Hepatocyte (in vitro differentiated cells): ENCODE data around the gene NHSL1. TPM values are rescaled to one million over a fixed set of nuclear protein-coding genes. Genes with fewer than 3 reads are reported as not detected.

Source experiments
- DNase-seq: peaks from one replicate; pipeline ENCODE4 v3.0.0-alpha.2; 2016; ENCODE audit warnings: low spot score
- H2AFZ ChIP-seq: fragments of 200-600 bp; sonication (generic); 2 replicates; pipeline ENCODE4 v1.6.0; 2016; ENCODE audit warnings: antibody characterized with exemption, mild to moderate bottlenecking
- H3K27ac ChIP-seq: fragments of 200-600 bp; sonication (generic); 2 replicates; pipeline ENCODE4 v1.5.1; 2016; ENCODE audit warnings: mild to moderate bottlenecking
- H3K27me3 ChIP-seq: fragments of 200-600 bp; sonication (generic); 2 replicates; pipeline ENCODE4 v1.6.1; 2016
- H3K36me3 ChIP-seq: fragments of 200-600 bp; sonication (generic); replicated peaks from 2 replicates; pipeline ENCODE4 v1.5.1; 2016; ENCODE audit warnings: low read depth; ENCODE audit not compliant: insufficient read depth
- H3K4me1 ChIP-seq: fragments of 200-600 bp; sonication (generic); 2 replicates; pipeline ENCODE4 v1.5.1; 2016; ENCODE audit warnings: mild to moderate bottlenecking, moderate library complexity; ENCODE audit not compliant: insufficient read depth
- H3K4me2 ChIP-seq: fragments of 200-600 bp; sonication (generic); 2 replicates; pipeline ENCODE4 v1.6.0; 2016
- H3K4me3 ChIP-seq: fragments of 200-600 bp; sonication (generic); 2 replicates; pipeline ENCODE4 v1.5.1; 2016; ENCODE audit warnings: mild to moderate bottlenecking
- H3K79me2 ChIP-seq: fragments of 200-600 bp; sonication (generic); 2 replicates; pipeline ENCODE4 v1.6.0; 2017; ENCODE audit warnings: mild to moderate bottlenecking
- H3K9me2 ChIP-seq: fragments of 200-600 bp; sonication (generic); replicated peaks from 2 replicates; pipeline ENCODE4 v1.6.0; 2017; ENCODE audit warnings: mild to moderate bottlenecking; ENCODE audit not compliant: insufficient read depth
- H3K9me3 ChIP-seq: fragments of 200-600 bp; sonication (generic); 2 replicates; pipeline ENCODE4 v1.5.1; 2016; ENCODE audit warnings: low read depth, mild to moderate bottlenecking
- H4K20me1 ChIP-seq: fragments of 200-600 bp; sonication (generic); 2 replicates; pipeline ENCODE4 v1.6.0; 2016; ENCODE audit warnings: mild to moderate bottlenecking; ENCODE audit not compliant: insufficient read depth, poor library complexity, severe bottlenecking
- EZH2 ChIP-seq: fragments of 200-600 bp; sonication (generic); IDR thresholded peaks from 2 replicates; pipeline ENCODE4 v1.6.1; 2016; ENCODE audit warnings: antibody characterized with exemption, mild to moderate bottlenecking, borderline replicate concordance
- EZH2phosphoT487 ChIP-seq: fragments of 200-600 bp; sonication (generic); IDR thresholded peaks from one replicate; pipeline ENCODE4 v1.6.1; 2018; ENCODE audit warnings: antibody characterized with exemption, mild to moderate bottlenecking, low read depth, moderate library complexity; ENCODE audit not compliant: unreplicated experiment, severe bottlenecking
- WGBS: methylation state at CpG from one replicate; pipeline ENCODE4 v1.1.6; 2016; ENCODE audit warnings: low lambda C conversion rate; ENCODE audit errors: missing lambda C conversion rate; 5-methylcytosine and 5-hydroxymethylcytosine counted together
- polyA plus RNA-seq: library from polyadenylated mRNA; unstranded; fragments of >200 nt; fragmentation: Nextera tagmentation; extraction: Ambion mirVana; gene quantifications from 2 replicates; pipeline ENCODE4 v1.2.1, GENCODE V29; 2016
- total RNA-seq: library from RNA; depleted of rRNA; stranded (reverse); fragments of >200 nt; gene quantifications from 2 replicates; pipeline ENCODE4 v1.2.3, GENCODE V29; 2014
- TF ChIP-seq, protein P1 (sequence below): fragments of 200-600 bp; sonication (generic); IDR thresholded peaks from 2 replicates; pipeline ENCODE4 v1.5.1; 2016; ENCODE audit warnings: antibody characterized with exemption, mild to moderate bottlenecking; ENCODE audit not compliant: poor library complexity

Gene NHSL1
- total and polyA plus RNA-seq, 2 experiments from 2014 or later: 39.0 to 58.0 TPM

DNA sequence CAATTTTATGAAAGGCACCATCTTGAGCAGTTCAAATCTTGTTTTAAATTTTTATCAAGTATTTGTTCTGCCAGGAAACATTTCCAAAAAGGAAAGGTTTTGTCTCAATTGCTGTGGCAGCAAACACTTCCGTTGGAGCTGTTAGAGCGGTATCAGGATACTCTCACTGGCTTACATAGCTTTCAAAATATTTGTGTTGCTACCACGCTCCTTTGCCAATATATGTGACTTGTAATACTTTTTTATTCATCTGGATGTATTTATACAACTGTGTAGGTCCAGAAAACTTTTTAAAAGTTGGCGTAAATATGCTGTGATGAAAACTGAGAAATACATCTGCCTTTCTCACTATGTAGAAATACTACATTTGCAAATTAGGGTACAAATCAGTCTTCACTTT is 37.8 kb upstream of the NHSL1 start:
- Histone ChIP-seq H3K9me3 (no peaks in the 10 kb centered on the region), H3K79me2 (peaks cover 81% of the 10 kb centered on the region), H3K4me2 (peak overlapping the region; percentile 56), H3K27me3 (no peaks in the 10 kb centered on the region), H3K9me2 (no peaks in the 10 kb centered on the region), H3K4me1 (peaks cover 64% of the 10 kb centered on the region), H3K27ac (peak overlapping the region; percentile 73), H4K20me1 (no peaks in the 10 kb centered on the region), H3K36me3 (no peaks in the 10 kb centered on the region), H2AFZ (no peak overlapping the region), H3K4me3 (no peak overlapping the region)
- TF ChIP-seq EZH2phosphoT487 (no peak), EZH2 (no peak)
- TF ChIP-seq, protein P1, sequence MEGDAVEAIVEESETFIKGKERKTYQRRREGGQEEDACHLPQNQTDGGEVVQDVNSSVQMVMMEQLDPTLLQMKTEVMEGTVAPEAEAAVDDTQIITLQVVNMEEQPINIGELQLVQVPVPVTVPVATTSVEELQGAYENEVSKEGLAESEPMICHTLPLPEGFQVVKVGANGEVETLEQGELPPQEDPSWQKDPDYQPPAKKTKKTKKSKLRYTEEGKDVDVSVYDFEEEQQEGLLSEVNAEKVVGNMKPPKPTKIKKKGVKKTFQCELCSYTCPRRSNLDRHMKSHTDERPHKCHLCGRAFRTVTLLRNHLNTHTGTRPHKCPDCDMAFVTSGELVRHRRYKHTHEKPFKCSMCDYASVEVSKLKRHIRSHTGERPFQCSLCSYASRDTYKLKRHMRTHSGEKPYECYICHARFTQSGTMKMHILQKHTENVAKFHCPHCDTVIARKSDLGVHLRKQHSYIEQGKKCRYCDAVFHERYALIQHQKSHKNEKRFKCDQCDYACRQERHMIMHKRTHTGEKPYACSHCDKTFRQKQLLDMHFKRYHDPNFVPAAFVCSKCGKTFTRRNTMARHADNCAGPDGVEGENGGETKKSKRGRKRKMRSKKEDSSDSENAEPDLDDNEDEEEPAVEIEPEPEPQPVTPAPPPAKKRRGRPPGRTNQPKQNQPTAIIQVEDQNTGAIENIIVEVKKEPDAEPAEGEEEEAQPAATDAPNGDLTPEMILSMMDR: no peak
- 59% methylated on average over 4 of the region's 4 CpGs for WGBS
- no peak for DNase-seq

DNA sequence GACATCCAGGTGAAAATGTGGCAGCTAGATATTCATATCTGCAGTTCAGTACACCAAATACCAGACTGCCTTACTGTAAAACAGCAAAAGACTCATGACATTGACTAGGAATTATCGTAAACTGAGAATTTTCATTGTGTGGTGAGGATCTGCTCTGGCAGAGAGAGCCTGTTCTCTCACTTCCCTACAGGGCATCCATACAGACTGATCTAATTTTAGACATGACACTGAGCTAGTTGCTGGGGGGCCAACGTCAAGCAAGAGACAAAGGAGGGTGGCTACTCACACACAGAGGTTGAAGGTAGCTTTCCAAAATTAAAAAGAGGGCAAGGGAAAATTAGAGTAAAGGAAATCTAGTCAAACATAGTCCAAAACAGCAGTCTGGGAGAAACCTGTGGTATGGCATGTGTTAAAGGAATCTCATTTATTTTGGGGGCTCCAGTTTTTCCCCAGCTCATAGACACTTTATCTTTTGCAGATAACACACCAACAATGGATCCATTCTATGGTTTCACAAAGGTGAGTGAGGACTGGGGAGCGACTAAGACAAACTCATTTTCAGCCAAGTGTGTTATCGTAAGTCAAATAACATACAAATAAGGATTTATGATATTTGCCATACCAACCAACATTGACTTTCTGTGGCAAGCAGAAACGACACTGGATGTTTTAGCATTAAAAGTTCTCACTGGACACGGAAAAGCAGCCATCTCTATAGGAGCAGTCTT is 36.6 kb upstream of the NHSL1 start:
- H3K9me2 ChIP-seq: no peaks in the 10 kb centered on the region
- TF ChIP-seq EZH2phosphoT487 (no peak), EZH2 (no peak)
- TF ChIP-seq, protein P1: no peak
- WGBS: 61% methylated on average over 6 of the region's 6 CpGs
- H3K27me3 ChIP-seq: no peaks in the 10 kb centered on the region
- peak overlapping the region; percentile 56 for H3K4me2 ChIP-seq
- H4K20me1 ChIP-seq: no peaks in the 10 kb centered on the region
- no peaks in the 10 kb centered on the region for H3K9me3 ChIP-seq
- no peak for DNase-seq
- H3K27ac ChIP-seq: peak overlapping the region; percentile 73
- no peak overlapping the region for H3K4me3 ChIP-seq
- H2AFZ ChIP-seq: no peak overlapping the region
- H3K79me2 ChIP-seq: peaks cover 83% of the 10 kb centered on the region
- H3K36me3 ChIP-seq: no peaks in the 10 kb centered on the region
- H3K4me1 ChIP-seq: peaks cover 53% of the 10 kb centered on the region

DNA sequence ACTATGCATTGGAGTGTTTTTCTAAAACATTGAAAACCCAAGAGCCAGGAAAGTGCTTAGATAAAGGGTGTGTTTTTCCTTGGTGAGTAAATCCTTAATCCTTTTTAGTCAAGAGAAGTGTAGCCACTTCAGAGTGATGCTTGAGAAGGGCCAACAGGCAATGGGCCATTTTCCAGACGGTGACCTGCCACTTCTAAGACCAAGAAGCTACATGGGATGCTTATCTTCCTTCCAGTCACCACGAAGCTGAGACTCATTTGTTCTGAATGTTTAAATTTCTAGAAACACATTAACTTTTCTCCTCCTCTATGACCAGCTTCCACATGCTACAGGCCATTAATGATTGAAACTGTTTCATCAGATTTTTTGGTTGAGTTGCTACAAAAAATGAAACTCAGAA is 34.4 kb upstream of the NHSL1 start:
- 52% methylated on average over 2 of the region's 2 CpGs for WGBS
- peaks cover 84% of the 10 kb centered on the region for H3K79me2 ChIP-seq
- no peak overlapping the region for H3K4me3 ChIP-seq

More for the DNA sequence above, 34.4 kb upstream of the NHSL1 start:
- no peak overlapping the region for H3K4me2 ChIP-seq
- H3K9me3 ChIP-seq: no peaks in the 10 kb centered on the region
- H3K9me2 ChIP-seq: no peaks in the 10 kb centered on the region
- H3K27ac ChIP-seq: no peak overlapping the region
- H3K27me3 ChIP-seq: no peaks in the 10 kb centered on the region
- H2AFZ ChIP-seq: no peak overlapping the region
- DNase-seq: no peak
- H3K4me1 ChIP-seq: peaks cover 31% of the 10 kb centered on the region
- H4K20me1 ChIP-seq: no peaks in the 10 kb centered on the region
- no peak for TF ChIP-seq EZH2
- no peak for TF ChIP-seq EZH2phosphoT487
- TF ChIP-seq, protein P1: no peak
- H3K36me3 ChIP-seq: no peaks in the 10 kb centered on the region
